DMS79 (cell line): Measurements from ENCODE around the gene SRSF7.
"Not testable (repeated sequence)": the region's sequence is repeated elsewhere in the genome, so short reads cannot be mapped to it uniquely, and the experiment has no call there.

Experiments used
- DNase-seq: peaks from one replicate; lab custom pipeline; 2025; lab: John Stamatoyannopoulos, UW

Gene SRSF7

DNA sequence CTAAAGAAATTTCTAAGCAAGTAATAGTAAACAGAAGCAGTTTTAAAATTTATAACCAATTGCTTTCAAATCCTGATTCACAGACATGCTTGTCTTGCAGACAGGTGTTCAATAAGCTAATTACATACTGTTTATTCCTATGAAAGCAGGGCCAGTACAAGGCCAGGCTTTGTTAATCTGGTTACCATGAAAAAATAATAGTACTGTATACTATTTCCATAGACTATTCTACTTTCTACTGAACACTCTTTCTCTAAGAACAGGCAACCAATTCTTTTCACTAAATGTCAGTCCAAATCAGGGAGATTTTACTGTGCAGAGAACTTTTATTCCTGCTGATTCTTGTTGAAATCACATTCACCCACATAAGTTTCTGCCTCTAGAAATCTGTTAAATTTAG, 2.9 kb upstream of the SRSF7 start:
- DNase-seq = no peak

DNA sequence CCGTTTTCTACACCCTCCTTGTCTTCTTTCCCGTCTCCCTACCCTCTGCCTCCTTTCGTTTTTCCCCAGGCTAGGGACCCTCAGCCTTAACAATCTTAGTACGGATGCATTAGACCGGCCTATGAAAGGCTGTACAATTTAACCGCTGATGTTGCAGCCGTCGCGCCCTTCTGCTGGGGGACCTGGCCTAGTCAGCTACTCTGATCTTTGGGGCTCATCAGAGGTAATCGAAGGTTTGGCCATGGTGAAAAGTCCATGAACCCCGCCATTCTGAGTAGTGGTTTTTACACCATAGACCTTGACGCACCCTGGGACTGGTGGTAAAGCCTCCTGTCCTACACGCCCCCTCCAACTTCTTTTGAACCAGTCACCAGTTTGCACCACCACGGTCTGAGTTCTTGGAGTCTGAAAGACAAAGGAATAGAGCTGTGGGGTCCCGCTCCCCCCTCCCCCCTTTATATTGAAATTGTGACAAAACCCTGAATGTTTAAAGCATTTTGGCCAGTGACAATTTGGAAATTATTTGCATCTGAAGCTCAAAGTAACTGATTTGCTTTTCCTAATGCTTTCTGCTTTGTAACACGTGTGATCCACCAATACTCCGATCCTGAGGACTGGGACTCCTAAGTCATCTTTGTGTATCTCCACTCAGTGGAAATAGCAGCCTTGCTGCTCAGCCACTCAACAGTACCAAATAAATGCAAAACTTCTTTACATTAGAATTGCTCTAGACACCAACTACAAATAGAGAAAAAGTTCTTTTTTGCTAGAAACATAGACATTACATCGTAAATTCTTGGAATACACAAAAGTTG, 642 bp upstream of the SRSF7 start:
- no peak for DNase-seq

DNA sequence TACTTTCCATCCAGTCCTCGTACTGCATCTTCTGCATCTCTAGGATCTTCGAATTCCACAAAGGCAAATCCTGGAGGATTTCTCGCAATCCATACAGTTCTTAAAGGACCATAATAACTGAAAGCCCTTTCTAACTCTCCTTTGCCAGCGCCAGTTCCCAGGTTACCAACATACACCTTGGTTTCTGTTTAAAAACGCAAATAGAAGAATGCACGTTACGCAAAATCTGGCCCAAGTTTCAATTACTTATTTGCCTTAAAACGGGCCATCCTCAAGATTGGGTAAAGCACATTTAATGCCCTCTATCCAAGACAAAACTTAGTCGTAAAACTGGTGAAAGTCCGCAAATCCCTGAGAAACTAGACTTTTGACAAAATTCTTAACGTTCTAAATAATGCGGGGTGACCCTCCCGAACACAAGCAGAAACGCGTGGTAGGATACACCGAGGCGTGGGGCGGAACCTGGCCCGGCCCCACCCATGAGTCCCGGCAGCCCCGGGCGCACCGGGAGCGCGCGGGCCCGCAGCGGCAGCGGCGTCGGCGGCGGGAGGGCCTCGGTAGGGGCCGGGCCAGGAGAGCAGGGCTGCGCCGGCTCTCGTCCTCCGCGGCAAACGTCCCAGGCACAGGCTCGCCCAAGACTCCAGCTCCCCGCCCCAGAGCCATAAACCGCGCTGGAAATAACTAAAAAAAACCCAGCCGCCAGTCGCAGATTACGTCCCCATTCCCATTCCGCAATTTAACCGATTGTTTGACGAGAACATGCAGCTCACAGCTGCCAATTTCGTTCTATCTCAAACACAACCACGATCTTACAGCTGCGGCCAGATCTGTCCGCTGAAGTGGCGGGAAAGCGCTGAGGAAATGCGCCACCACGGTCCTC, 910 bp downstream of the SRSF7 start:
- no peak for DNase-seq

- no peak for DNase-seq
These were observed 2.0 kb downstream of the SRSF7 start for GRCh38 chr2:38748943-38749804.

DNA sequence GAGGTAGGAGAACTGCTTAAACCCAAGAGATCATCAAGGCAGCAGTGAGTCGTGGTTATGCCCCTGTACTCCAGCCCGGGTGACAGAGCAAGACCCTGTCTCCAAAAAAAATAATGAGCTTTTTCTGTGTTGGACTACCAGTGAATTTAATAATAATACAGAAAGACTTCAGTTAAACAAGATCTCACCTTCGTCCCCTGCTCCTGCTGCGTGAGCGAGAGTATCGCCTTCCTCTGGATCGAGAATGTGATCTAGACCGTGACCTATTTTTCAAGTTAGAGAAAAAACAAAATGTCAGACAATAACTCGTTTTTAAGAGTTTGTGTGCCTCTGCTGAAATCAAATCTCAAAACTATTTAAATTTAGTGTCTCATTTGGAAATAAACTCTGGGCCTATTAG, 2.8 kb downstream of the SRSF7 start:
- DNase-seq = no peak

DNA sequence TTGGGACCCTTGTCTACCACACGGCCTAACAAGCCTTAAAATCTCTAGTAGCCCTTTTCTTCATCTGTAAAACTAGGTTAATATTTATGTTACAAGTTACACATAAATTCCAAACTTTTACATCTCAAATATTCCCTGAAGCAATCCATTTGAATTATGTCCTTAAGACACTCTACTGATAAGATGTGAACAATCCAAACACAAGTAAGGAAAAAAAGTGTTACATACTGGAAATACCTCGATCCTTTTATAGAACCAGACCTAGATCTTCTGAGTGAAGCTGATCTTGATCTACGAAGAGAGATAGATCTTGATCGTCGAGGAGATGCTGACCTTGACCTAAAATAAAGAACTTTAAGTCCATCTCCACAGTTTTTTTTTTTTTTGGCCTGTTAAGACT, 3.3 kb downstream of the SRSF7 start:
- DNase-seq = no peak

GRCh38 chr2:38747007-38747424, 4.1 kb downstream of the SRSF7 start:
- no peak for DNase-seq

- DNase-seq = no peak
These were observed 5.9 kb downstream of the SRSF7 start for GRCh38 chr2:38745267-38745666.

GRCh38 chr2:38744399-38744780, 6.8 kb downstream of the SRSF7 start:
- DNase-seq = no peak

- DNase-seq = no peak
These were observed 7.3 kb downstream of the SRSF7 start for GRCh38 chr2:38743672-38744398.

GRCh38 chr2:38742797-38743559, 8.2 kb downstream of the SRSF7 start:
- no peak for DNase-seq

DNA sequence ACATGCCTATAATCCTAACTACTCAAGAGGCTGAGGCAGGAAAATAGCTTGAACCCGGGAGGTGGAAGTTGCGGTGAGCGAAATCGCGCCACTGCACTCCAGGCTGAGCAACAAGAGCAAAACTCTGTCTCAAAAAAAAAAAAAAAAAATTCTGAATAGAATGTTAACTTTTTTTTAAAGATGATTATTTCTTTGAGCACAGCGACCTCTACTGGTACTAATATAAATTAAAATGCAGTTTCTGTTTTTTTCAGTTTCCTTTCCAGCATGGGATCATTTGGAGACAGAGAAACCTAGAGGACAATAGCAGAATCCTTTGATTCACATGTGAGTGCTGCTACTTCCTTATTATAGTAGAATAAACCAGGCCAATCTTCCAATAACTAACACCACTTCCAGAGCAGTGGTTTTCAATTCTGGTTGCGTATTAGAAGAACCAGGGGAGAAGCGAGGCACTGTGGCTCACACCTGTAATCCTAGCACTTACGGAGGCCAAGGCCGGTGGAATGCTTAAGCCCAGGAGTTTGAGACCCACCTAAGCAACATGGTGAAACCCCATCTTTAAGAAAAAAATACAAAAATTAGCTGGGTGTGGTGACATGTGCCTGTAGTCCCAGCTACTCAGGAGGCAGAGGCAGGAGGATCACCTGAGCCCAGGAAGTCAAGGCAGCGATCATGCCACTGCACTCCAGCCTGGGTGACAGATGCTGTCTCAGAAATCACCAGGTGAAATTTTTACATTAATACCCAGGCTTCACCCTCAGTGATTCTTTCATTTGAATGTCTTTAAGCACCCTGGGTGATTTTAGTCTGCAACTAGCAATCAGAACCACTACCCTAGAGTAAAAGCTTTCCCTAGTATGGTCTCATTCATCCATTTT, 10.1 kb downstream of the SRSF7 start:
- DNase-seq = no peak

- no peak for DNase-seq
These were observed 11.6 kb downstream of the SRSF7 start for GRCh38 chr2:38739524-38739923.

DNA sequence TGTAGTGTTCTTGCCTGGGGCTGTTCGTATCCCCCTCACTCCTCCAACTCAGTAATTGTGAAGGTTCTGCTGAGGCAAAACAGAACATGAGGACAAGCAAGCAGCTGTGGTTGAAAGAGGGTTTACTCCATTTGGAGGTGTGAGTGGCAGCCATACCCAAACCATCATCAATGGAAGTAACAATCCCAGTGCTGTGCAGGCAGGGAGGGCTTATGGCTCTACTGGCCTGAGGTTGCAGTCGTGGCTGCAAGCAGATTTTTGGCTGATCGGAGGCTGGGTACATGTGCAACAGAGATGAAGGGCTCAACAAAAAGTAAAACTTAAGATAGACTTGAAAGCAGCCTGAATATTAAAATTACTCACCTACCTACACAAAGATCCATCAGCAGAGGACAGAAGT, 13.2 kb downstream of the SRSF7 start:
- DNase-seq = no peak

DNA sequence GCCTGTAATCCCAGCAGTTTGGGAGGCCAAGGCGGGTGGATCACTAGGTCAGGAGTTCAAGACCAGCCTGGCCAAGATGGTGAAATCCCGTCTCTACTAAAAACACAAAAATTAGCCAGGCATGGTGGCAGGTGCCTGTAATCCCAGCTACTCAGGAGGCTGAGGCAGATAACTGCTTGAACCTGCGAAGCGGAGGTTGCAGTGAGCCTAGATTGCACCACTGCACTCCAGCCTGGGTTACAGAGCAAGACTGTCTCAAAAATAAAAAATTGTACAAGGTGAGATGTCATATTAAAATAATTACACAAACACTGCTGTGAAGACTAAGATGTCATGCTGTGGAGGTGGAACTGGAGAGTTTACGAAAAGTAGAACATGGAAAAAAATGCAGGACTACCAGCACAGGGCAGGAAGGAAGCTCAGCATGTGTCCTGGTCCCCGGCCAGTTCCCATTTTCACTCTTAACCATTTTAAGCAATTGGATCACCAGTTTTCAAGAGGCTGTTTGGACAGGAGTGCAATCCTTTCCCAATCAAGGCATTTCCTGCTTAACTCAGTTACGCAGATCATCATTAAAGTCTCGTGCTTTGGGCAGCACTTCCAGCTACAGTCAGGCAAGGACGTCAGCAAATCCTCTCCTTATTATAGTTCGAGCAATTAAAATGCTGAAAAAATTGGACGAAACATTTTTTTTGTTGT, 14.0 kb downstream of the SRSF7 start:
- not testable (repeated sequence) for DNase-seq

- DNase-seq = no peak
These were observed 15.2 kb downstream of the SRSF7 start for GRCh38 chr2:38735999-38736320.

DNA sequence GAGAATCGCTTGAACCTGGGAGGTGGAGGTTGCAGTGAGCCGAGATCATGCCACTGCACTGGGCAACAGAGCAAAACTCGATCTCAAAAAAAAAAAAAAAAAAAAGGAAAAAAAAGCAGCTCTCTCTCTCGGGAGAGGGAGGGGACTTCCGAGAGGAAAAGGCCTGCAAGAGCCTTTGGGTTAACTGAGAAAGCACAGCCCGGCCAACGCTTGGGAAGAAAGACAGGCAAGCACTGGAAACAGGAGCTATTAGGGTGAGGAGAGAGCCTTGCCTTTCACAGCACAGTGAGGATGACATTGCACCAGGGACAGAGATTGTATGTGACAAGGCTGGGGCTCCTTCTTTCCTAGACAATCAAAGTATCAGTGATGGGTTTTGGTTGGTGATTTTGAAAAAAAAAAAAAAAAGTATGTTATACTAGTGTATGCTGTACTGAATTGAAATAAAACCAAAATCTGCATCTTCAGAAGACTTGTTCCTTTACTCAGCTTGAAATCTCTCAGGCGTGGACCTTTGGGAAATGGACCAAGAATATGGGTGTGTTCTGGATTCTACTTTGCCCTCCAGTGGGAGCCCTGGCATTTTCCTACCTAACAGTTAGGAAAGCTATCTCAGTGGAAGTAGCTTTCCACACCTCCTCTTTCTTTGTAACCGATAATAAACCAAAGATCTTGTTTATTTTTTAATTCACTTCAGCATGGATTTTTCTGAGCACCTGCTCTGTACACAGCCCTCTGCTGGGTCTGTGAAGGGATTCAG, 16.7 kb downstream of the SRSF7 start:
- no peak for DNase-seq

DNA sequence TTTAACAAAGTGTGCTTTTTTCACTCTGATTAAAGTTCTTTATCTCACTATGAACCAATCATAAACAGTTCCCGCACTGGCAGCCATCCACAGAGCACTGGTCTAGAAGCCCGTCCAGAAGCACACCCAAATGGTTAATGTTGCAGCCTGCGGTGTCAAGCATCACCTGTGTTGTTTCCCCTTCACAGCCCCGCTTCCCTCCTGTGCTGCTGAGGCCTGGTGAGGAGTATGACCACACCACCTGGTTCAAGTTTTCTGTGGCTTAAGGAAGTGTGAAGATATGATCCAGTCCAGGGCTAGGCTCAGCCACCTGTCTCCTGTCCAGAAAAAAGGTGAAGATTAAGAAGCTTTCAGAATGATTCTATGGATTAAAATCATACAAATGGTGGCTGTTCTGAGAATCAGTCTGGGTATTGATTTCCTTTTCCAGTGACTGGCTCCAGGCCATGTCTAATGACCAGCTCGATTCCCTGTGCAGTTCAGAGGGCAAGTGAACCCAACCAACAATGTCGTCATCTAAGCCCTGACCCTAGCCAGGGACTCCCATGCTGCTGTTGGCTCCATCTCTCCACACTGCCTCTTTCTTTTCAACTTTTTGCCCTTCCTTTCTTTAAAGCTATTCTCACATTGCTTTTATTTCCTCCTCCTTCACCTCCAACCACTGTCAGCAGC, 17.7 kb downstream of the SRSF7 start:
- DNase-seq = no peak
